ENCODE data around the gene XPR1.

DNA sequence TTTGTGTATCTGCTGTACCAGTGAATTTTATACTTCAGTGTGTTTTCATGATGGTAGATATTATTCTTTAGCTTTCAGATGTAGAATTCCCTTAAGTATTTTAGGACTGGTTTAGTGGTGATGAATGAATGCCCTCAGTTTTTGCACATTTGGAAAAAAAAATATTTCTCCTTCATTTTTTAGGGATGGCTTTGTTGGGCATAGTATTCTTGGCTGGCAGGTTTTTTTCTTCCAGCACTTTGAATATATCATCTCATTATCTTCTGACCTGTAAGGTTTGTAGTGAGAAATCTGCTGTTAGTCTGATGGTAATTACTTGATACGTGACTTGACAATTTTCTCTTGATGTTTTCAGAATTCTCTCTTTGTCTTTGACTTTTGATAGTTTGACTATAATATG, 66.8 kb downstream of the XPR1 start:
- TF ChIP-seq, protein P1, sequence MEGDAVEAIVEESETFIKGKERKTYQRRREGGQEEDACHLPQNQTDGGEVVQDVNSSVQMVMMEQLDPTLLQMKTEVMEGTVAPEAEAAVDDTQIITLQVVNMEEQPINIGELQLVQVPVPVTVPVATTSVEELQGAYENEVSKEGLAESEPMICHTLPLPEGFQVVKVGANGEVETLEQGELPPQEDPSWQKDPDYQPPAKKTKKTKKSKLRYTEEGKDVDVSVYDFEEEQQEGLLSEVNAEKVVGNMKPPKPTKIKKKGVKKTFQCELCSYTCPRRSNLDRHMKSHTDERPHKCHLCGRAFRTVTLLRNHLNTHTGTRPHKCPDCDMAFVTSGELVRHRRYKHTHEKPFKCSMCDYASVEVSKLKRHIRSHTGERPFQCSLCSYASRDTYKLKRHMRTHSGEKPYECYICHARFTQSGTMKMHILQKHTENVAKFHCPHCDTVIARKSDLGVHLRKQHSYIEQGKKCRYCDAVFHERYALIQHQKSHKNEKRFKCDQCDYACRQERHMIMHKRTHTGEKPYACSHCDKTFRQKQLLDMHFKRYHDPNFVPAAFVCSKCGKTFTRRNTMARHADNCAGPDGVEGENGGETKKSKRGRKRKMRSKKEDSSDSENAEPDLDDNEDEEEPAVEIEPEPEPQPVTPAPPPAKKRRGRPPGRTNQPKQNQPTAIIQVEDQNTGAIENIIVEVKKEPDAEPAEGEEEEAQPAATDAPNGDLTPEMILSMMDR (IDR thresholded peaks at IDR 0.05): no peak
- no peak for TF ChIP-seq EP300 (IDR thresholded peaks at IDR 0.05)
- no peak for TF ChIP-seq POLR2A (IDR thresholded peaks at IDR 0.05)
